ENCODE results near the gene ENTPD5.
A peak's percentile ranks its signal among the peaks of the same experiment; 100 is the strongest.

Gene ENTPD5

DNA sequence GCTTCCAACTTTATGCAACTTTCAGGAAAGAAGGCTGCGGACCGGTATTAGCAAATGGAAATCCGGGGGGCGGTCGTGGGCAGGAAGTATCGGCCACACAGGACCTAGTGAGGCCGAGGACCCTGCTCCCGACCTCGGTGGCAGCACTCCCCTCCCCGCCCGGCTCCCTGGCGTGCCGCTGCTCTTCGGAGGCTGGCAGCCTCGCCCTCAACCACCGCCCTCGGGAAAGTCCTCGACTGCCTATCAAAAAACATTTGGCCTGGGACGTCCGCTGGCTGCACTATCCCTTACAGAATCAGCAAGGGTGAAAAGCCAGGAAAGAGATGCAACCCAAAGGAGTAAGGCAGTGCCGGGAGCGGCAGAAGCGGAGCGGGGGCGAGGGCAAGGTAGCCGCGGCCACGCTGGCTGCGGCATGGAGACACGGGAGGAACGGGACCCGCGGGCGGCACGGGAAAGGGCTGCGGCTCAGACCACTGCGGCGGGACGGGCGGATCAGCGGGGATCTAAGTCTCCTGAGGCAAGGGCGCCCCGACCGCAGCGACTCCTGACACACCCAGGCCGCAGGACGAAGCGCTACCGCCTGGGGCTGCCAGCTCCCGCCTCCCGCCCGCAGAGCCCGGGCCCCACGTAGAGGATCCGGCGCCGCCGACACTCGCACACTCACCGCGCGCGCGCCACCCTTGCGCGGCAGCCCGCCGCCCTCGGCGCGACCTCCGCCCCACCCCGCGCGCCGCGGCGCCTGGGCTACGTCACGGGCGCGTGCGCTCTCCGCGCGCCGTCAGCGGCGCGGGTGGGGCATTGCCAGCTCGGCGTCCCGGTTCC lies at the start of gene ENTPD5, which contains the start of gene BBOF1:
ENTPD5 (minus strand) TSS at position 703 of the 822 bp plus-strand sequence. CDS start 31,186 bp downstream, outside the sequence.
BBOF1 (plus strand) TSS at position 764 of the 822 bp plus-strand sequence. CDS start 130 bp downstream, outside the sequence.
- peak; percentile 97 for DNase-seq (ENCODE audit: low read depth, low spot score)

- DNase-seq (ENCODE audit: low read depth, low spot score), result no peak
Observed at GRCh38 chr14:74065746-74066575, 46.9 kb upstream of the ENTPD5 start.

DNA sequence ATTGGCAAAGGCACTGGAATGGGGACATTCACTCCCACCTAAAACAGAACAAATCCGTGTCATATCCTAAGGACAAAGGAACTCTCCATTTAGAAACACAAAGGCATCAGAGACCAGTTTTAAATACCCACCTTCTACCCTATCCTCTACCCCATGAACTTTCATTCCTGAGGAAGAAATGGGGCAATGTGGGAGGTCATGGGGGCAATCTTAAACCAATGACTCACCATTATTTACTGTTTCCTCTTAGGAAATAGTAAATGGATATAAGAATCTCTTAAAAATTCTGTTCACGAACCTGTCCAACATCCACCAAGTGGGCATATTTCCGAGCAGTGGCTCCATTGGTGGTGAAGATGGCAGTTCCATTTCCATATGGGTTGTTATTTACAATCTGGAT lies 45.8 kb upstream of the ENTPD5 start:
- DNase-seq (ENCODE audit: low read depth, low spot score), result no peak

- DNase-seq (ENCODE audit: low read depth, low spot score), result no peak
Observed at GRCh38 chr14:74064426-74064825, 45.3 kb upstream of the ENTPD5 start.

DNA sequence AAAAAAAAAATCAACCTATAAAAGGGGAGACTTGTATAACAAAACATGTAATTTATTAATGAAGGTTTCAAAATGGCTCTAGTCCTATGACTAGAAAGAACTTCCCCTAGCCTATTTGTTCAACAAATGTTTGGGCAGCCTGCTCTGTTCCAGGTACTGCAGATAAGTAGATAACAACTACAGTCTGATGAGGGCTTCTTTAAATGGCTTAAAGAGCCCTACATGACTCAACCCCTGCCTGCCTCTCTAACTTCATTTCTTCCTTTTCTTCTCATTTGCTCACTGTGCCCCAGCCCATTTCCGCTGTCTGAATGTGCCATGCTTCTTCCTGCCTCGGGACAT lies 43.7 kb upstream of the ENTPD5 start:
- DNase-seq (ENCODE audit: low read depth, low spot score), result peak; percentile 16

DNA sequence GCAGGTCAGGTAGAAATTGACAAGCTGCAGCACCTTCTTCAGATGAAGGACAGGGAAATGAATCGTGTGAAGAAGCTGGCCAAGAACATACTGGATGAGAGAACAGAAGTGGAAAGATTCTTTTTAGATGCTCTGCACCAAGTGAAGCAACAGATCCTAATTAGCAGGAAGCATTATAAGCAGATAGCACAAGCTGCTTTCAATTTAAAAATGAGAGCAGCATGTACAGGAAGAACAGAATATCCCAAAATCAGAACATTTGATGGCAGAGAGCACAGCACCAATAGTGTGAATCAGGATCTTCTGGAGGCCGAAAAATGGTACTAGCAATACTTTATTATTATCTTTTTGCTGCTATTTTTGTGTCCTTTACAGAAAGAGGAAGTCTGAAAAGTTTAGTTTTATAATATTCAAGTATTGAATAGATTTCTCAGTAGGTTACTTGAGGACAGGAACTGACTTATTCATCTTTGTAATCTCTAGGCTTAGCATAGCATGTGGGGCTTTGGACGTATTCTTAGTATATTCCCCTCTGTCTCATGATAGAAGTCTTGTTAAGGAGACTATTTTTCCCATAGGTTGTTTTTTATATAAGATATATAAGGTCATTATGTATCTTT lies 30.9 kb upstream of the ENTPD5 start:
- no peak for DNase-seq (ENCODE audit: low read depth, low spot score)

- DNase-seq (ENCODE audit: low read depth, low spot score), result peak; percentile 40
Observed at GRCh38 chr14:74048281-74048680, 29.2 kb upstream of the ENTPD5 start.

DNA sequence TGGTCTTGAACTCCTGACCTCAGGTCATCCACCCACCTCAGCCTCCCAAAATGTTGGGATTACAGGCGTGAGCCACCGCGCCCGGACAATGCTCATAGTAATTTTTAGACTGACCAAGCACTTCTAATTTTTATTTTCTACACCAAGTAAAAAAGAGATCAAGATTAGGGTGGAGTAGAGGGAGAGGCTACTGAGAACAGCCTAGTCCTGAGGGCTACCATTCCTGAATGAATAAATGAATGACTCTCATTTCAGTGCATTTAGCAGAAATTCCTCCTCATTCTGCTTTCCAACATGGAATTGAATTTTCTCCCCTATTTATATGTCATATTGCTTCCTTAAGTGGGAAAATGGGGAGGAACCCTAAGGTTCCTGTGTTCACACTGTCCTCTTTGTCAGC lies 26.4 kb upstream of the ENTPD5 start:
- no peak for DNase-seq (ENCODE audit: low read depth, low spot score)

DNA sequence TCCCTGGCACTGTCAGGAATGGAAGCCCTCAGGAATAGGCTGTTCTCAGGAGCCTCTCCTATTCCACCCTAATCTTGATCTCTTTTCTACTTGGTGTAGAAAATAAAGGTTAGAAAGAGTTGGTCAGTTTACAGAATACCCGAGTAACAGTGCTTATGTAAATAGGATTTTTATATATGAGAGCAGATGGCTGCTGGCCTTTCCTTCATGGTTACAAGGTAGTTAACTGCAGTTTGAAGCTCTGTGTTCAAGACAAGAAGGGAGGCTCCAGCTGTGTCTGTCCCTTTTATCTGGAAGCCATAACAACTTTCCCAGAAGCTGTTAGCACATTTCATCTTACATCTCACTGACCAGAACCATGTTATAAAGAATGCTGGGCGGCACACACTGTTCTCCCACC lies 23.2 kb upstream of the ENTPD5 start:
- no peak for DNase-seq (ENCODE audit: low read depth, low spot score)

GRCh38 chr14:74038020-74038859 lies 19.2 kb upstream of the ENTPD5 start:
- DNase-seq (ENCODE audit: low read depth, low spot score), result peak; percentile 63

DNA sequence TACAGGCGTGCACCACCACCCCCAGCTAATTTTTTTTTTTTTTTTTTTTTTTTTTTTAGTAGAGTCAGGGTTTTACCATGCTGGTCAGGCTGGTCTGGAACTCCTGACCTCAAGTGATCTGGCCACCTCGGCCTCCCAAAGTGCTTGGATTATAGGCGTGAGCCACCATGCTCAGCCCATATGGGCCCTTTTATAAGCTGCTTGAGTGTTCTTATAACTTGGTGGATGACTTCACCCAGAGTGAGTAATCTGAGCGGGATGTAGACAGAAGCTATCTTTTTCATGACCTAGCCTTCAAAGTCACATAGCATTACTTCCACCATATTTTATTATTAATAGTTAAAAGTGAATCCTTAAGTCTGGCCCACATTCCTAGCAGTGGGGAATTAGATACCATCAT lies 16.5 kb upstream of the ENTPD5 start:
- peak; percentile 6 for DNase-seq (ENCODE audit: low read depth, low spot score)

- no peak for DNase-seq (ENCODE audit: low read depth, low spot score)
Observed at GRCh38 chr14:74034572-74034971, 15.5 kb upstream of the ENTPD5 start.

GRCh38 chr14:74029136-74029535 lies 10.0 kb upstream of the ENTPD5 start:
- no peak for DNase-seq (ENCODE audit: low read depth, low spot score)

DNA sequence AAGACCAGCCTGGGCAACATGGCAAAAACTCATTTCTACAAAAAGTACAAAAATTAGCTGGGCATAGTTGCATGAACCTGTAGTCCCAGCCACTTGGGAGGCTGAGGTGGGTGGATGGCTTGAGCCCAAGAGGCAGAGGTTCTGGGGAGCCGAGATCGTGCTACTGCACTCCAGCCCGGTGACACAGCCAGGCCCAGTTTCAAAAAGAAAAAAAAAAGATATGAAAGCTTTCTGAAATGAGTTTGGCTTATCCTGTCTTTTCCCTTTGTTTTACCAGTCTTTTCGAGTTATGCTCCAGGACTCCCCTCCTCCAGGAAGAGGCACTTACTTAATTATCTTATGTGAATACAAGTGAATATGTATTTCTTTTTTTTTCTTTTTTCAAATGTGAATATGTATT lies 3.3 kb upstream of the ENTPD5 start:
- DNase-seq (ENCODE audit: low read depth, low spot score), result no peak

DNA sequence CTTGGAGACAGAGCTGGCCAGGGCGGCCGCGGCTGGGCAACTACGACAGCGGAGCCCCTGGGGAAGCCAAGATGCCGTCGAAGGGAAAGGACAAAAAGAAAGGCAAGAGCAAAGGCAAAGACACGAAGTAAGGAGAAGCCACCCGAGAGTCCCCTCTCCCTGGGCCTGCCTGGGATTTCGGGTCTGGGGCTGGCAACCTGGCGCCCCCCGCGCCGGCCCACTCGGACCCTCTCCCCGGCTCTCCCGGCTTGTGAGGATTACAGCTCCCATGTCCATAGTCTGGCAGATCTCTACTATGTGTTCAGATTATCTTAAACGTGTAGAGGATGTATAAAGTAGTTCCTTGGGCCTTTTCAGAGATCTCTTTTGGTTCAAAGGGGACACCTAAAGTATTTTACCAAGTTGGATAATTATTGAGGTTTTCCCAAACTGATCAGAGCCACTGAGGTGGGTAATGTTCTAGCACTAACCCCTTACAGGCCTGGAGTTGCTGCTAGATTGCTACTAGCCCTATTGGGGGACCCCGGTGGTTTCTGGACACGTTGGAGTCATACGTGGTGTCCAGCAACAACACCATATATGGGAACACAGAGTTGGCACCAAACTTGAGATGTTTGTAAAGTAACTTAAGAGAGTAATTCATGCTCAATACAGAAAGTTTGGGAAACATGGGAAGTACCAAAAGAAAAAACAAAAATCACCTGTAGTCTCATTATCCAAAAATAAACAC lies 485 bp upstream of the ENTPD5 start:
- peak; percentile 63 for DNase-seq (ENCODE audit: low read depth, low spot score)

GRCh38 chr14:74018174-74018585 lies 908 bp downstream of the ENTPD5 start:
- no peak for DNase-seq (ENCODE audit: low read depth, low spot score)

DNA sequence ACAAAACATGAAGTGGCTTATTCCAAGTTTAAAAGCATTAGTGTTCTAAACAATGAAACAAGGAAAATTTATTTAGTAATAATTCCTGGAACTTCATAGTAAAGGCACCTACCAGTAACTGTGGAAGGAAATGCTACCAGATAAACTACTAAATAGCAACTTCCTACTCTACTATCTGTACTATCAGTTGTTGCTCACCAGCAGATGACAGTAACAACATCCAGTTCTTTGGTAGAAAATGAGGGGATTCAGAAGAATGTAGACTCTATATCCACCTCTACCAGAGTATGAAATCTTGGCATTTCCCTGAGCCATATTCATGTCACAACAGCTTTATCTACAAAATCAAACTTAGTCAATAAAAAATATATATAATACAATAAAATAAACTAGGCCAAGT lies 3.1 kb downstream of the ENTPD5 start:
- DNase-seq (ENCODE audit: low read depth, low spot score), result no peak

- DNase-seq (ENCODE audit: low read depth, low spot score), result no peak
Observed at GRCh38 chr14:74015176-74015575, 3.9 kb downstream of the ENTPD5 start.

GRCh38 chr14:74014299-74014698 lies 4.8 kb downstream of the ENTPD5 start:
- no peak for DNase-seq (ENCODE audit: low read depth, low spot score)

DNA sequence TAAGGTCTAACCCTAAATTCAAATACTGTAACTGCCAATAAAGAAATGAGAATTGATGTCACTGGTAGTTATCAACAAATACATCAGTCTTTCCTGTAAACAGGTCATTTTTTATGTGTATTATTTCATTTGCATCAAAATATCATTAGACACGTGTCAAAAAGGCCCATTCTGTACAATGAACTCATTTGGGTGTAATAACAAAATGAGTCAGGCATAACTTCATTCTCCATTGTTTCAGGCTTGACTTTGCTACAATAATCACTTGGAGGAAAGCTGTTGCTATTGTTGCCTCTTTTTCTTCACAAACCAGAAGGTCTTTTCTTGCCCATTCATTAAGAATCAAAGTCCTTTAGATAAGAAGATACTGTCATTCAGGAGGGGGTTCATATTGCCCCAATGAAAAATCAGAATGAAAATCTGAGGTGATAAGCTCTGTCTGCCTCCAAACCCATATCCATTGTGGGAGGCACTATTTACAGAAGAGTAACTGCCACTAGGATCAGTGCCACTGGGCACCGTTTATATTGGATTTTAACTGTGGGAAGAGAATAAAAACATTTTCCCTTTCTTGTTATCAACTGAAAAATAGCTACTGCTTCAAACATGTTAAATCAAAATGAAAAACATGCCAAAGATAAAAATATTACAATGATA lies 10.1 kb downstream of the ENTPD5 start:
- no peak for DNase-seq (ENCODE audit: low read depth, low spot score)

Measured in astrocyte of the hippocampus (primary cell).